ENCODE data around the gene LZTR1.

GRCh38 chr22:20979940-20980453 lies 2.1 kb upstream of the LZTR1 start:
- no peak for TF ChIP-seq POLR2A (IDR thresholded peaks at IDR 0.05; ENCODE audit: low read depth, low read length)
- no peak for TF ChIP-seq JUN (IDR thresholded peaks at IDR 0.05; ENCODE audit: borderline replicate concordance, insufficient read depth, insufficient read length, low read depth)
- TF ChIP-seq CTCF (IDR thresholded peaks at IDR 0.05; ENCODE audit: extremely low read depth in 1 of 2, insufficient read depth in 1 of 2, low read depth in 1 of 2, low read length in 2 of 2), result no peak
- TF ChIP-seq POLR2AphosphoS5 (IDR thresholded peaks at IDR 0.05; ENCODE audit: insufficient read depth, low read depth, low read length), result no peak

Data from endothelial cell of umbilical vein (primary cell).